MM.1S (cell line): ENCODE data around the gene WDR89.

Experiments
- EZH2phosphoT487 ChIP-seq: fragments of 300-600 bp; sonication (generic); IDR thresholded peaks from 2 replicates; pipeline ENCODE4 v1.6.1; 2018; ENCODE audit warnings: antibody characterized with exemption, low read length
- TF ChIP-seq, protein P1 (sequence below): fragments of 300-600 bp; sonication (generic); IDR thresholded peaks from 2 replicates; pipeline ENCODE4 v1.5.1; 2016; ENCODE audit warnings: antibody characterized with exemption, low read length, mixed read lengths

DNA sequence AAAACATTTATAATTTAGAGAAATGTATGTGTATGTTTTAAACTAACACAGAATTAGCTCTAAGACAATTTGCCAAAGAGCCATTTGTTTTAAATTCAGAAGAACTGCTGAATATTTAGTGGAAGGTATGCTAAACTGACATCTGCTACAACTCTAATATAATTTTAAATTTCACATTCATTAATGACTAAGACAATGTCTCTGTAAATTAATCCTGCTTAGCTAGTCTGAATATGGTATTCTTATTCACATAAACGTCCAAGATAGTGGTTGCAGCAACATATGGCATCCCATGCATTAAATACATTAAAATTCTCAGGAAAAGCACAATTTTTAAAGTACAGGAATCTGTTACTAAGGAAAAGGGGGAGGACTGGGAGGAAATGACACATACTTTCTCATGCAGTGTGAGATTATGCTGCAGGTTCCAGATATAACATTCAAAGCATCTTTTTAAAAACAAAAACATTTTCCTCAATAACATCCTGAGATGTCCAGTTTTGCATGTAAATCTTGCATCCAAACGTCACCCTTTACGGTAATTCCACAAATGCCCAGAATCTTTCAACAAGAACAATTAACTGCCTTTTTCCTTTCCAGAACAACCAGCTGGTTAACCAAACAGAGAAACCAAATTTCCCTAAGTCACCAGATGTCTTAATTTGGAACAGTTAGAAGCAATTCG, 26.9 kb downstream of the WDR89 start:
- TF ChIP-seq EZH2phosphoT487 = no peak
- TF ChIP-seq, protein P1, sequence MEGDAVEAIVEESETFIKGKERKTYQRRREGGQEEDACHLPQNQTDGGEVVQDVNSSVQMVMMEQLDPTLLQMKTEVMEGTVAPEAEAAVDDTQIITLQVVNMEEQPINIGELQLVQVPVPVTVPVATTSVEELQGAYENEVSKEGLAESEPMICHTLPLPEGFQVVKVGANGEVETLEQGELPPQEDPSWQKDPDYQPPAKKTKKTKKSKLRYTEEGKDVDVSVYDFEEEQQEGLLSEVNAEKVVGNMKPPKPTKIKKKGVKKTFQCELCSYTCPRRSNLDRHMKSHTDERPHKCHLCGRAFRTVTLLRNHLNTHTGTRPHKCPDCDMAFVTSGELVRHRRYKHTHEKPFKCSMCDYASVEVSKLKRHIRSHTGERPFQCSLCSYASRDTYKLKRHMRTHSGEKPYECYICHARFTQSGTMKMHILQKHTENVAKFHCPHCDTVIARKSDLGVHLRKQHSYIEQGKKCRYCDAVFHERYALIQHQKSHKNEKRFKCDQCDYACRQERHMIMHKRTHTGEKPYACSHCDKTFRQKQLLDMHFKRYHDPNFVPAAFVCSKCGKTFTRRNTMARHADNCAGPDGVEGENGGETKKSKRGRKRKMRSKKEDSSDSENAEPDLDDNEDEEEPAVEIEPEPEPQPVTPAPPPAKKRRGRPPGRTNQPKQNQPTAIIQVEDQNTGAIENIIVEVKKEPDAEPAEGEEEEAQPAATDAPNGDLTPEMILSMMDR = no peak
